ENCODE results near the gene GSTT2B.

DNA sequence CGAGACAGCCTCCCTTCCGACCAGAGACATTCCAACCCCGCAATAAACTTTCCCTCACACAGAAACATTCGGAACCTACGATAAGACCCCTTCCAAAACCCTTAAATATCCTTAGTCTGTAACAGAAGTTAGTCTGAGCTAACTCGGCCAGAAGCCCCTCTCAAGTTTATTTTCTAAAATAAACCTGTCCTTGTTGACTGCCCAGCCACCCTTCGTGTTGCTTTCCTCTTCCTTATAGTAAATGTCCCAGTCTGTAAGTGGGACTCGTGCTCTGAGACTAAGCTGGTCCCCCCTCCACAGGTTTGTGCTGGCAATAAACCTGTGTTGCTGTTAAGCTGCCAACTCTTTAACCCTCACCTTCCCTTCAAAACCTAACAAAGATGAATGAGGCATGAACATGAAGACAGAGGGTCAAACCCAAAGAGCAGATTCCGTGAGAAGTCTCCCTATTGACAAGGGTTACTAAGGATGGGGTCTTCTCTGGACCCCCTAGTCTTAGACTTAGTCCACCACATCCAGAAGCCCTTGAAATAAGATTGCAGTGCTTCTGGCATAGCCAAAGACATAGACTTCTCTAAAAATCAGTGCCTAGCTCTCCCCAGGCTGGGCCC, 48.6 kb downstream of the GSTT2B start:
- TF ChIP-seq CTCF (IDR thresholded peaks at IDR 0.05): no peak
- TF ChIP-seq POLR2A (IDR thresholded peaks at IDR 0.05): no peak

Measured in heart left ventricle (tissue), 13 donors.